C1 segment of cervical spinal cord (tissue), 14 donors: Measurements from ENCODE around the gene CPSF7.
A peak's percentile ranks its signal among the peaks of the same experiment; 100 is the strongest.

Experiments used
- DNase-seq, 14 donors: peaks; one replicate each; lab custom pipeline; 2025; lab: John Stamatoyannopoulos, UW

The CPSF7 gene

DNA sequence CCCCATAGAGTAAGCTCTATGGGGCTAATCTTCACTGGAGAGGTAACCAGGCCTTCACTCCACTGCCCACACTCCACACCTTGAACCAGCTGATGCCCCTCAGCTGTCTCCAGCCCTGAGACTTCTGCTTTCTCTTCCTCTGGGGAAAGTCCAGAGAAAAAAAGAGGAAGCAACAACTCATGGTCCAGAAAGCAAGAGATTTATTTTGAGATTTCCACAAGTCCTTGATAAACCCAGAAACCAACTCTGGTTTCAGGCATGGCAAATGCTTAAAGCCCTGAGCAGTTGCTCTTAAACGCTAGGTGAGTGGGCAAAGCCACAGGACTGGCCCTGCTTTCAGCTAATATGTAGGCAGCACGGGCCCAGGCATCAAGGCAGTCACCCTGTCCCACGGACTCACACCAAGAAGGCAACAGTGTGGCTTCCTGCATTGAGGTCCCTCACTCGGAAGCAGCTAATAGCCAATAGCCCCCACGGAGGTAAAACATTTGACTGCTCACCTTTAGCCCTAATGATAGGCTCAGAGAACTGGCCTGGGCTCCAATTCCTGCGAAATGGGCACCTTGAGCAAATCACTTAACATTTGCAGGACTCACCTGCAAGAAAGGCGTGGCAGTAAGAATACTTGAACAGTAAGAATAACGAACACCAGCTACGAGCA is 72.4 kb downstream of the CPSF7 start:
- peak in 2 of 14 donors; percentile 3 to 26 for DNase-seq

GRCh38 chr11:61356706-61357105 is 73.1 kb downstream of the CPSF7 start:
- DNase-seq = no peak

GRCh38 chr11:61354208-61354607 is 75.6 kb downstream of the CPSF7 start:
- no peak for DNase-seq

- no peak for DNase-seq
These were observed 76.4 kb downstream of the CPSF7 start for GRCh38 chr11:61353131-61354067.
